Mesothelial cell of epicardium (in vitro differentiated cells): ENCODE measurements around the gene TYSND1. TPM values are rescaled to one million over a fixed set of nuclear protein-coding genes. Genes with fewer than 3 reads are reported as not detected.
"Not testable (repeated sequence)": the region's sequence is repeated elsewhere in the genome, so short reads cannot be mapped to it uniquely, and the experiment has no call there.

ENCODE experiments used
- DNase-seq, 2 experiments: peaks; one replicate each; pipeline ENCODE4 v3.0.0; 2021; ENCODE audit warnings: low spot score in 2 of 2; ENCODE audit not compliant: unreplicated experiment in 2 of 2
- H3K27ac Mint-ChIP-seq: 2 replicates; pipeline ENCODE4 v1.8.0; 2021; ENCODE audit warnings: mixed read lengths
- H3K27me3 Mint-ChIP-seq: 2 replicates; pipeline ENCODE4 v1.8.0; 2021; ENCODE audit warnings: low read depth, mixed read lengths
- H3K36me3 Mint-ChIP-seq: 2 replicates; pipeline ENCODE4 v1.8.0; 2021; ENCODE audit warnings: mixed read lengths
- H3K4me1 Mint-ChIP-seq: 2 replicates; pipeline ENCODE4 v1.8.0; 2021; ENCODE audit warnings: mixed read lengths
- H3K4me3 Mint-ChIP-seq: 2 replicates; pipeline ENCODE4 v1.8.0; 2021; ENCODE audit warnings: mild to moderate bottlenecking, moderate library complexity, mixed read lengths
- H3K9me3 Mint-ChIP-seq: 2 replicates; pipeline ENCODE4 v1.8.0; 2021; ENCODE audit warnings: mixed read lengths
- total RNA-seq: library from RNA; stranded (reverse); gene quantifications from 3 replicates; pipeline ENCODE4 v1.2.1, GENCODE V29; 2021
- TF ChIP-seq, protein P1 (sequence below): fragments of 200-600 bp; sonication (generic); IDR thresholded peaks from one replicate; pipeline ENCODE4 v1.5.0; 2021; ENCODE audit warnings: antibody characterized with exemption; ENCODE audit not compliant: unreplicated experiment

Gene TYSND1
- total RNA-seq, 1 donor from 2014 or later: 19.9 TPM

DNA sequence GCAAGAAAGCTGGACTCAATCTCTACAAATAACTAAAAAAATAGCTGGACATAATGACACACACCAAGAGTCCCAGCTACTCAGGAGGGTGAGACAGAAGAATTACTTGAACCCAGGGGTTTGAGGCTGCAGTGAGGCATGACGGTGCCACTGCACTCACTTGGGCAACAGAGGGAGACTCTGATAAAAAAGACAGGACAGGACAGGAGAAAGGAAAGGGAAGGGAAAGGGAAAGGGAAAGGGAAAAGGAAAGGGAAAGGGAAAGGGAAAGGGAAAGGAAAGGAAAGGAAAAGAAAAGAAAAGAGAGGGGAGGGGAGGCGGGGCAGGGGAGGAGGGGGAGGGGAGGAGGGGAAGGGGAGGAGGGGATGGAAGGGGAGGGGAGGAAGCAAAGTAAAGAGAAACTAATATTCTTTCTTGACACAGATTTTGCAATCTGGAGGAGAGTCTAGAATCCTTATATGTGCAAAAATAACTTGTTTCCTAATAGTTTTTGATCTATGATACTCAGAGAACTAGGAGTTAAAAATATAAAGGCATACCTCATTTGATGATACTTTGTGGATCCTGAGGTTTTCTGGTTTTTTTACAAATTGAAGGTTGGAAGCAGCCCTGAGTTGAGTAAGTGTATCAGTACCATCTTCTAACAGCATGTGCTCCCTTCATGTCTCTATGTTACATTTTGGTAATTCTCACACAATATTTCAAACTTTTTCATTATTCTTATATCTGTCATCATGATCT, 15.8 kb upstream of the TYSND1 start:
- TF ChIP-seq, protein P1, sequence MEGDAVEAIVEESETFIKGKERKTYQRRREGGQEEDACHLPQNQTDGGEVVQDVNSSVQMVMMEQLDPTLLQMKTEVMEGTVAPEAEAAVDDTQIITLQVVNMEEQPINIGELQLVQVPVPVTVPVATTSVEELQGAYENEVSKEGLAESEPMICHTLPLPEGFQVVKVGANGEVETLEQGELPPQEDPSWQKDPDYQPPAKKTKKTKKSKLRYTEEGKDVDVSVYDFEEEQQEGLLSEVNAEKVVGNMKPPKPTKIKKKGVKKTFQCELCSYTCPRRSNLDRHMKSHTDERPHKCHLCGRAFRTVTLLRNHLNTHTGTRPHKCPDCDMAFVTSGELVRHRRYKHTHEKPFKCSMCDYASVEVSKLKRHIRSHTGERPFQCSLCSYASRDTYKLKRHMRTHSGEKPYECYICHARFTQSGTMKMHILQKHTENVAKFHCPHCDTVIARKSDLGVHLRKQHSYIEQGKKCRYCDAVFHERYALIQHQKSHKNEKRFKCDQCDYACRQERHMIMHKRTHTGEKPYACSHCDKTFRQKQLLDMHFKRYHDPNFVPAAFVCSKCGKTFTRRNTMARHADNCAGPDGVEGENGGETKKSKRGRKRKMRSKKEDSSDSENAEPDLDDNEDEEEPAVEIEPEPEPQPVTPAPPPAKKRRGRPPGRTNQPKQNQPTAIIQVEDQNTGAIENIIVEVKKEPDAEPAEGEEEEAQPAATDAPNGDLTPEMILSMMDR: no peak
- Mint-ChIP-seq H3K4me3 (no peak overlapping the region), H3K27ac (peak overlapping the region; percentile 70), H3K4me1 (peaks cover 7% of the 10 kb centered on the region), H3K9me3 (no peaks in the 10 kb centered on the region), H3K36me3 (peaks cover 24% of the 10 kb centered on the region), H3K27me3 (no peaks in the 10 kb centered on the region)
- no peak for DNase-seq

GRCh38 chr10:70160798-70161197, 14.3 kb upstream of the TYSND1 start:
- DNase-seq: no peak
- Mint-ChIP-seq H3K27ac (no peak overlapping the region), H3K4me1 (peaks cover 4% of the 10 kb centered on the region), H3K27me3 (no peaks in the 10 kb centered on the region), H3K9me3 (no peaks in the 10 kb centered on the region), H3K36me3 (peaks cover 32% of the 10 kb centered on the region), H3K4me3 (no peak overlapping the region)
- TF ChIP-seq, protein P1: no peak

GRCh38 chr10:70159366-70159765, 12.9 kb upstream of the TYSND1 start:
- DNase-seq, H3K4me3 Mint-ChIP-seq, H3K27ac Mint-ChIP-seq, H3K27me3 Mint-ChIP-seq, H3K9me3 Mint-ChIP-seq, H3K4me1 Mint-ChIP-seq: not testable (repeated sequence)
- H3K36me3 Mint-ChIP-seq: peaks cover 34% of the 10 kb centered on the region

DNA sequence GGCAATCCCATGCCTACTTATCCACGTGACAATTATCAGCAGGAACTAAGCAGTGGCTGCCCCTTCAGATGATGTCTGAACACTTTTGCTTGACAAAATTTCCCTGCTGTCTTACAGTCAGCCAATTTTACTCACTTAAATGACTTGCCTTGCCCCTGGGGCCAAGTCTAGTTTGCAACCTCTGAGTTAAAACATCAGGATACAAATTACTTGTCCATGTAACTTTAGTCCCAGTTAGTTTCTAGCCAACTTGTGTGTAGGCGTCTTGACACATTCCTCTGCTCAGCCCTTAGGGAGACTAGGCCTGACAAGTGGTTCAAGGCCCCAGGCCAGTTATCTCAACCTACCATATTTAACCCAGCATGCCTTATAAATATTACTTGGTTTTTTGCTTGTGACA, 11.6 kb upstream of the TYSND1 start:
- TF ChIP-seq, protein P1: no peak
- no peak overlapping the region for H3K4me3 Mint-ChIP-seq
- H3K27me3 Mint-ChIP-seq: no peaks in the 10 kb centered on the region
- peaks cover 40% of the 10 kb centered on the region for H3K36me3 Mint-ChIP-seq
- no peak for DNase-seq
- H3K9me3 Mint-ChIP-seq: no peaks in the 10 kb centered on the region
- H3K27ac Mint-ChIP-seq: no peak overlapping the region
- H3K4me1 Mint-ChIP-seq: peaks cover 4% of the 10 kb centered on the region

DNA sequence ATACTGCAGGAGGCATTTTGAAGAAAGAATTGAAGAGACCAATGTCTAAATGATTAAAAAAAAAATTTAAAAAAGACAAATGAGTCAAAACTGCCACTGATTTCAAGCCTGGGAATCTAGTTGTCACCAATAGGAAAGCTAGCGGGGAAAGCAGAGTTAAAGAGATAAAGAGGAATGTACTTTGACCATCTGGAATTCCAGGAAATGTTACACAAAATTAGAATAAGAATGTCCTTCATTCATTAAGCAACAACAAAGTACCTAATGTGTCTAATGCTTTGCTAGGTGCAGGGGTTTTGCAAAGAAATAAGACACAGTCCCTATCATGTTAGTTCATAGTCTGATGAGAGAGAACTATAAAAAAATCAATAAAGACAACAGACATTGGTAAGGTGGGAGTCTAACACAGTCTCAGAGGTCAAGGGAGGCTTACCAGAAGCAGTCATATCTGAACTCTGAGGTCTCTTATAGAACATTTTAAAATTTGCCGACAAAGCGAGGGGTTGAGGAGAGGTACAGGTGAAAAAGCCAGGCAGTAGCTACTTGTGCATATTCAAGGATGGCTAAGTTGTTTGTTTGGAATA, 8.8 kb upstream of the TYSND1 start:
- no peak overlapping the region for H3K27ac Mint-ChIP-seq
- H3K9me3 Mint-ChIP-seq: no peaks in the 10 kb centered on the region
- DNase-seq: no peak
- no peaks in the 10 kb centered on the region for H3K4me1 Mint-ChIP-seq
- no peak overlapping the region for H3K4me3 Mint-ChIP-seq
- H3K36me3 Mint-ChIP-seq: peaks cover 48% of the 10 kb centered on the region
- H3K27me3 Mint-ChIP-seq: no peaks in the 10 kb centered on the region
- TF ChIP-seq, protein P1: no peak

GRCh38 chr10:70148516-70148915, 2.0 kb upstream of the TYSND1 start:
- TF ChIP-seq, protein P1: no peak
- H3K27me3 Mint-ChIP-seq: no peaks in the 10 kb centered on the region
- H3K27ac Mint-ChIP-seq: peak overlapping the region; percentile 35
- no peak for DNase-seq
- no peaks in the 10 kb centered on the region for H3K9me3 Mint-ChIP-seq
- H3K4me1 Mint-ChIP-seq: peaks cover 19% of the 10 kb centered on the region
- peaks cover 26% of the 10 kb centered on the region for H3K36me3 Mint-ChIP-seq
- H3K4me3 Mint-ChIP-seq: no peak overlapping the region
